ENCODE data around the gene ARHGAP10.

DNA sequence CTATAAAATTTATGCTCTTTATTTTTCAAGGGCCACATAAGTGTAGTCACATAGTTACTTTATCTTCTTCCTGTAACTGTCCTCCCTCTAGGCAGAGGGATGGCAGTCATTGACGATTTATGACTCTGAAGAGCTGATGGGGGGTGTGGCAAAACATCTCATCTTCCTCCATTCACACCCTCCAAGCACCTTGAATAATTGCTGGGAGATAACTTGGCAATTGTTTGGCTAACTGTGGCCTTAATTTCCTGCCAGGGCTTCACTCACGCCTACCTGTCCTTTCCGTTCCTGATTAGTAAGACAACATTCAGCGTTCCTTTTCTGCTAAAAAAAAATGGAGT lies 329.2 kb downstream of the ARHGAP10 start:
- TF ChIP-seq, protein P1, sequence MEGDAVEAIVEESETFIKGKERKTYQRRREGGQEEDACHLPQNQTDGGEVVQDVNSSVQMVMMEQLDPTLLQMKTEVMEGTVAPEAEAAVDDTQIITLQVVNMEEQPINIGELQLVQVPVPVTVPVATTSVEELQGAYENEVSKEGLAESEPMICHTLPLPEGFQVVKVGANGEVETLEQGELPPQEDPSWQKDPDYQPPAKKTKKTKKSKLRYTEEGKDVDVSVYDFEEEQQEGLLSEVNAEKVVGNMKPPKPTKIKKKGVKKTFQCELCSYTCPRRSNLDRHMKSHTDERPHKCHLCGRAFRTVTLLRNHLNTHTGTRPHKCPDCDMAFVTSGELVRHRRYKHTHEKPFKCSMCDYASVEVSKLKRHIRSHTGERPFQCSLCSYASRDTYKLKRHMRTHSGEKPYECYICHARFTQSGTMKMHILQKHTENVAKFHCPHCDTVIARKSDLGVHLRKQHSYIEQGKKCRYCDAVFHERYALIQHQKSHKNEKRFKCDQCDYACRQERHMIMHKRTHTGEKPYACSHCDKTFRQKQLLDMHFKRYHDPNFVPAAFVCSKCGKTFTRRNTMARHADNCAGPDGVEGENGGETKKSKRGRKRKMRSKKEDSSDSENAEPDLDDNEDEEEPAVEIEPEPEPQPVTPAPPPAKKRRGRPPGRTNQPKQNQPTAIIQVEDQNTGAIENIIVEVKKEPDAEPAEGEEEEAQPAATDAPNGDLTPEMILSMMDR (IDR thresholded peaks at IDR 0.05; ENCODE audit: low read depth, low read length, poor library complexity, severe bottlenecking) = no peak
- no peak for TF ChIP-seq EZH2phosphoT487 (IDR thresholded peaks at IDR 0.05; ENCODE audit: borderline replicate concordance, low read length)
